GM12878 (cell line): ENCODE results near the gene PSMG3. TPM values are rescaled to one million over a fixed set of nuclear protein-coding genes. Genes with fewer than 3 reads are reported as not detected.

Source experiments
- ATF3 ChIP-seq: IDR thresholded peaks from 2 replicates; pipeline ENCODE4 v1.6.1; 2011; ENCODE audit warnings: low read depth, mild to moderate bottlenecking, low read length, moderate library complexity, borderline replicate concordance; ENCODE audit errors: extremely low read depth
- ATF7 ChIP-seq: fragments of 450-650 bp; IDR thresholded peaks from 2 replicates; pipeline ENCODE4 v1.6.1; 2016; ENCODE audit warnings: low read depth, mild to moderate bottlenecking
- BCL3 ChIP-seq: IDR thresholded peaks from 2 replicates; pipeline ENCODE4 v1.6.1; 2011; ENCODE audit warnings: borderline replicate concordance, low read depth, mild to moderate bottlenecking, moderate library complexity, low read length; ENCODE audit not compliant: insufficient read depth, poor library complexity, severe bottlenecking
- IRF3 ChIP-seq: fragments of 450-650 bp; IDR thresholded peaks from 2 replicates; pipeline ENCODE4 v1.6.1; 2014; ENCODE audit warnings: mild to moderate bottlenecking
- MLLT1 ChIP-seq: fragments of 450-650 bp; IDR thresholded peaks from 2 replicates; pipeline ENCODE4 v1.6.1; 2016; ENCODE audit warnings: mild to moderate bottlenecking
- MXI1 ChIP-seq: fragments of 150-350 bp; IDR thresholded peaks from 2 replicates; pipeline ENCODE4 v1.6.1; 2011; ENCODE audit warnings: low read depth, mild to moderate bottlenecking, inconsistent platforms, low read length, improper control_type of control experiment
- PAX8 ChIP-seq: fragments of 450-650 bp; IDR thresholded peaks from 2 replicates; pipeline ENCODE4 v1.6.1; 2017; ENCODE audit warnings: mild to moderate bottlenecking, moderate library complexity
- PML ChIP-seq: IDR thresholded peaks from 2 replicates; pipeline ENCODE4 v1.6.1; 2012; ENCODE audit warnings: low read length, inconsistent platforms
- RAD21 ChIP-seq: IDR thresholded peaks from 2 replicates; pipeline ENCODE4 v1.6.1; 2011; ENCODE audit warnings: mild to moderate bottlenecking, low read depth, low read length, moderate library complexity; ENCODE audit not compliant: insufficient read depth
- REST ChIP-seq: IDR thresholded peaks from 2 replicates; pipeline ENCODE4 v1.6.1; 2012; ENCODE audit warnings: mild to moderate bottlenecking, low read depth, low read length
- SMAD5 ChIP-seq: IDR thresholded peaks from 2 replicates; pipeline ENCODE4 v1.6.1; 2016; ENCODE audit warnings: antibody characterized with exemption, low read depth
- SMC3 ChIP-seq: IDR thresholded peaks from 2 replicates; pipeline ENCODE4 v1.6.1; 2011; ENCODE audit warnings: low read length, improper control_type of control experiment, borderline replicate concordance
- TCF7 ChIP-seq: IDR thresholded peaks from 2 replicates; pipeline ENCODE4 v1.6.1; 2014; ENCODE audit warnings: antibody characterized with exemption, borderline replicate concordance
- ZBTB11 ChIP-seq: fragments of 450-650 bp; formaldehyde crosslinking; IDR thresholded peaks from 2 replicates; pipeline ENCODE4 v1.5.0; 2022; ENCODE audit warnings: mild to moderate bottlenecking, missing genetic modification characterization
- polyA plus RNA-seq, 11 experiments: library from polyadenylated mRNA; depleted of rRNA in 4 of 11; unstranded in 6 of 11; stranded (reverse) in 5 of 11; fragments of >200 nt; fragmentation: Nextera tagmentation in 4 of 11; fragmentation: Illumina TruSeq in 1 of 11; extraction: Ambion mirVana in 4 of 11; extraction: Trizol in 1 of 11; gene quantifications; 1 replicate in 1 of 11; 2 replicates in 10 of 11; pipeline versions ENCODE4 v1.2.1 to v1.2.3, GENCODE V29; 2011 to 2016; ENCODE audit warnings: inconsistent platforms in 2 of 11, missing spikeins in 2 of 11, low read depth in 1 of 11
- total RNA-seq, 4 experiments: library from RNA; depleted of rRNA in 3 of 4; stranded (reverse); fragments of >200 nt in 3 of 4; fragmentation: Illumina TruSeq in 1 of 4; extraction: Trizol in 1 of 4; gene quantifications; 2 replicates each; pipeline versions ENCODE4 v1.2.1 to v1.2.3, GENCODE V29; 2013 to 2021

Gene PSMG3
- total and polyA plus RNA-seq, 10 of the 15 experiments (the other 5 are each of a cell fraction or from before 2014, with no cell fraction given) = 23.9 to 115 (median 60.6) TPM

- TF ChIP-seq REST = no peak
- TF ChIP-seq RAD21 = no peak
- no peak for TF ChIP-seq SMC3
- no peak for TF ChIP-seq IRF3
- no peak for TF ChIP-seq BCL3
- no peak for TF ChIP-seq MXI1
- TF ChIP-seq PML = no peak
- no peak for TF ChIP-seq ZBTB11 (CRISPR knock-in tag)
- no peak for TF ChIP-seq MLLT1
- no peak for TF ChIP-seq PAX8
- TF ChIP-seq ATF3 = no peak
- no peak for TF ChIP-seq ATF7
- no peak for TF ChIP-seq SMAD5
- TF ChIP-seq TCF7 = no peak
Observed at GRCh38 chr7:1526271-1526754, 43.5 kb downstream of the PSMG3 start (continued).
